Gastrocnemius medialis (tissue), 4 donors: ENCODE data around the gene CDKAL1. TPM values are rescaled to one million over a fixed set of nuclear protein-coding genes. Genes with fewer than 3 reads are reported as not detected.

Source experiments
- ATAC-seq, 2 donors: fragments of 150-250 bp; one replicate each; pipeline ENCODE4 v1.9.1; 2016
- DNase-seq, 2 donors: peaks; one replicate each; pipeline ENCODE4 v3.0.0-alpha.2; 2019
- H3K27ac ChIP-seq, 4 donors: fragments of 200-600 bp; sonication (generic); 1 replicate in 1 of 4; 2 replicates in 3 of 4; pipeline ENCODE4 v1.5.1; 2016 to 2018; ENCODE audit warnings: mild to moderate bottlenecking in 2 of 4, moderate library complexity in 1 of 4
- H3K27me3 ChIP-seq, 3 donors: fragments of 200-600 bp; sonication (generic) in 2 of 3; 1 replicate in 1 of 3; 2 replicates in 2 of 3; pipeline versions ENCODE4 v1.5.1 to v1.6.0; 2016 to 2019; ENCODE audit warnings: mild to moderate bottlenecking in 1 of 3, moderate library complexity in 1 of 3
- H3K36me3 ChIP-seq, 2 donors: fragments of 200-600 bp; sonication (generic) in 1 of 2; one replicate each; pipeline ENCODE4 v1.5.1; 2017 to 2018
- H3K4me1 ChIP-seq, 2 donors: fragments of 200-600 bp; sonication (generic) in 1 of 2; one replicate each; pipeline ENCODE4 v1.5.1; 2016 to 2017; ENCODE audit warnings: mild to moderate bottlenecking in 2 of 2
- H3K4me3 ChIP-seq, 4 donors: fragments of 200-600 bp; sonication (generic) in 3 of 4; 1 replicate in 1 of 4; 2 replicates in 3 of 4; pipeline ENCODE4 v1.5.1; 2016 to 2019; ENCODE audit warnings: mild to moderate bottlenecking in 2 of 4
- H3K9me3 ChIP-seq, 3 donors: fragments of 200-600 bp; sonication (generic) in 2 of 3; 1 replicate in 1 of 3; 2 replicates in 2 of 3; pipeline ENCODE4 v1.5.1; 2016 to 2019
- CTCF ChIP-seq, 5 experiments: fragments of 450-650 bp in 3 of 5; fragments of 200-600 bp in 2 of 5; sonication (generic) in 2 of 5; IDR thresholded peaks in 4 of 5; conservative IDR thresholded peaks in 1 of 5; 1 replicate in 4 of 5; 2 replicates in 1 of 5; pipeline ENCODE4 v1.5.1; 2016 to 2019; ENCODE audit warnings: antibody characterized with exemption in 5 of 5, mild to moderate bottlenecking in 3 of 5, moderate library complexity in 3 of 5
- POLR2A ChIP-seq, 2 donors: fragments of 450-650 bp; IDR thresholded peaks; one replicate each; pipeline ENCODE4 v1.6.1; 2017; ENCODE audit warnings: antibody characterized with exemption in 2 of 2, mild to moderate bottlenecking in 2 of 2, moderate library complexity in 2 of 2
- in situ Hi-C, 4 donors: fragments of 200-750 bp; cut with MboI; loops; one replicate each; pipeline versions ENCODE4 v1.15.0 to v1.8.0; 2017; ENCODE audit warnings: low sequenced_read_pairs in 4 of 4
- intact Hi-C: fragments of 100-400 bp; cut with DNase I; formaldehyde crosslinking; loops from one replicate; pipeline ENCODE4 v1.15.1; 2023; ENCODE audit warnings: low total_unique reads
- total RNA-seq, 4 donors: library from RNA; depleted of rRNA; stranded (reverse); fragments of >200 nt; gene quantifications; one replicate each; pipeline versions ENCODE4 v1.1.0 to v1.2.3, GENCODE V29; 2016

CDKAL1 gene
- total RNA-seq, 4 donors from 2014 or later: 9.6 to 17.0 (median 11.4) TPM

- DNase-seq (no peak), ATAC-seq (no peak)
- Histone ChIP-seq H3K4me3 (no peak overlapping the region), H3K27me3 (no peaks in the 10 kb centered on the region), H3K9me3 (no peaks in the 10 kb centered on the region), H3K36me3 (no peaks in the 10 kb centered on the region), H3K4me1 (no peaks in the 10 kb centered on the region), H3K27ac (no peak overlapping the region)
- TF ChIP-seq POLR2A (IDR thresholded peaks at IDR 0.05) (no peak), CTCF (IDR thresholded peaks at IDR 0.05 in 4 of 5, conservative IDR thresholded peaks at IDR 0.05 in 1 of 5) (no peak)
- in situ Hi-C loops: no loop called here
- intact Hi-C loops: no loop called here
These were observed 580.9 kb downstream of the CDKAL1 start for GRCh38 chr6:21115111-21115510.

DNA sequence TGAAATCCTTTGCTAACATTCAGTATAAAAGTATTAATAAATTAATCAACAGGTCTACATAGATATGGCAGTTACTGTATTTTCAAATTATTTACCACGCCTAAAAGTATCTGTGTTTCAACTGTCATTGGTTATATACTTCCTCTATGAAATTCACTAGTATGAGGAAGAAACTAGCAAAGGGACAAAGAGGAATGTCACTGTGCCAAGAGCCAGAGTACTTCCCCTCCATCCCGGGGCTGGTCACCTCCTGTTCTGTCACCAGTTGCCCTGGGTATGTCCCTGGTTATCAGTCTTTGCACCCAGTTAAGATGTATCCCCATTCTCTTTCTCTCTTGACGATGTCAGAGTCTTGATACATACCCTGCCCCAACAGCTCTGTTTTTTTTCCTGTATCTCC is 582.5 kb downstream of the CDKAL1 start:
- no peak for ATAC-seq
- H3K27me3 ChIP-seq: no peaks in the 10 kb centered on the region
- intact Hi-C loops (no loop called here), in situ Hi-C loops (no loop called here)
- DNase-seq: no peak
- TF ChIP-seq POLR2A (IDR thresholded peaks at IDR 0.05): no peak
- TF ChIP-seq CTCF (IDR thresholded peaks at IDR 0.05 in 4 of 5, conservative IDR thresholded peaks at IDR 0.05 in 1 of 5): no peak
- no peak overlapping the region for H3K27ac ChIP-seq
- no peak overlapping the region for H3K4me3 ChIP-seq
- H3K36me3 ChIP-seq: no peaks in the 10 kb centered on the region
- H3K9me3 ChIP-seq: no peaks in the 10 kb centered on the region
- H3K4me1 ChIP-seq: no peaks in the 10 kb centered on the region

- no peaks in the 10 kb centered on the region for H3K36me3 ChIP-seq
- H3K27me3 ChIP-seq: no peaks in the 10 kb centered on the region
- in situ Hi-C loops (no loop called here), intact Hi-C loops (no loop called here)
- TF ChIP-seq POLR2A (IDR thresholded peaks at IDR 0.05) (no peak), CTCF (IDR thresholded peaks at IDR 0.05 in 4 of 5, conservative IDR thresholded peaks at IDR 0.05 in 1 of 5) (no peak)
- H3K27ac ChIP-seq: no peak overlapping the region
- no peak for ATAC-seq
- no peaks in the 10 kb centered on the region for H3K9me3 ChIP-seq
- no peaks in the 10 kb centered on the region for H3K4me1 ChIP-seq
- DNase-seq: no peak
- H3K4me3 ChIP-seq: no peak overlapping the region
These were observed 584.0 kb downstream of the CDKAL1 start for GRCh38 chr6:21118216-21118780.

GRCh38 chr6:21121636-21122136 is 587.4 kb downstream of the CDKAL1 start:
- no peak for ATAC-seq

More at GRCh38 chr6:21121636-21122136, 587.4 kb downstream of the CDKAL1 start:
- Histone ChIP-seq H3K27me3 (no peaks in the 10 kb centered on the region), H3K4me1 (no peaks in the 10 kb centered on the region), H3K4me3 (no peak overlapping the region), H3K27ac (no peak overlapping the region), H3K9me3 (no peaks in the 10 kb centered on the region), H3K36me3 (no peaks in the 10 kb centered on the region)
- intact Hi-C loops (no loop called here), in situ Hi-C loops (no loop called here)
- DNase-seq: no peak
- TF ChIP-seq CTCF (IDR thresholded peaks at IDR 0.05 in 4 of 5, conservative IDR thresholded peaks at IDR 0.05 in 1 of 5) (no peak), POLR2A (IDR thresholded peaks at IDR 0.05) (no peak)
